Endothelial cell of umbilical vein (primary cell): ENCODE results near the gene GIPC1. TPM values are rescaled to one million over a fixed set of nuclear protein-coding genes. Genes with fewer than 3 reads are reported as not detected.

Experiments
- BruUV-seq: library from RNA; stranded (reverse); fragments of 400-500 nt; replicated peaks from 2 replicates; lab custom pipeline; 2021; lab: Mats Ljungman, UMichigan
- CTCF ChIA-PET: fragments of 300-600, 350-600 bp; sonication (Branson Sonifier 250); formaldehyde crosslinking; loops from one replicate; lab custom pipeline; 2021; ENCODE audit warnings: antibody characterized with exemption, inconsistent platforms; lab: Charles Lee
- POLR2A ChIA-PET: fragments of 300-600, 350-600 bp; sonication (Branson Sonifier 250); formaldehyde crosslinking; loops from one replicate; lab custom pipeline; 2021; ENCODE audit warnings: antibody characterized with exemption, inconsistent platforms; lab: Charles Lee
- DNase-seq: peaks from one replicate; pipeline ENCODE4 v3.0.0-alpha.2; 2011; ENCODE audit warnings: low read depth, low spot score
- FAIRE-seq: peaks from 2 replicates; lab custom pipeline; 2011; peaks lifted over from hg19 to GRCh38; lab: Jason Lieb, UNC
- H2AFZ ChIP-seq: 2 replicates; pipeline ENCODE4 v1.6.0; 2012; ENCODE audit warnings: low read depth, low read length, control low read depth, inconsistent platforms
- H3K27ac ChIP-seq: 2 replicates; pipeline ENCODE4 v1.5.1; 2011; ENCODE audit warnings: low read depth, mild to moderate bottlenecking, control low read depth, low read length, moderate library complexity; ENCODE audit not compliant: insufficient read depth
- H3K27me3 ChIP-seq, 2 experiments: 2 replicates each; pipeline versions ENCODE4 v1.6.0 to v1.6.1; 2011; ENCODE audit warnings: low read length in 2 of 2, mixed read lengths in 1 of 2; ENCODE audit not compliant: control insufficient read depth in 2 of 2, insufficient read depth in 2 of 2
- H3K36me3 ChIP-seq, 2 experiments: 2 replicates in 1 of 2; 3 replicates in 1 of 2; pipeline ENCODE4 v1.5.1; 2011; ENCODE audit warnings: low read length in 2 of 2, mild to moderate bottlenecking in 1 of 2, moderate library complexity in 1 of 2; ENCODE audit not compliant: control insufficient read depth in 2 of 2, insufficient read depth in 2 of 2; ENCODE audit errors: extremely low read depth in 1 of 2
- H3K4me1 ChIP-seq: 3 replicates; pipeline ENCODE4 v1.5.1; 2011; ENCODE audit warnings: mild to moderate bottlenecking, low read length; ENCODE audit not compliant: control insufficient read depth, insufficient read depth; ENCODE audit errors: extremely low read depth
- H3K4me2 ChIP-seq: 2 replicates; pipeline ENCODE4 v1.6.1; 2011; ENCODE audit warnings: low read length, control low read depth, mixed read lengths; ENCODE audit not compliant: insufficient read depth
- H3K4me3 ChIP-seq, 3 experiments: fragments of 200-600 bp in 1 of 3; sonication (generic), shearing (Covaris generic) in 1 of 3; replicated peaks in 1 of 3; 2 replicates each; pipeline ENCODE4 v1.5.1; 2011 to 2016; ENCODE audit warnings: control low read depth in 3 of 3, low read length in 3 of 3, mild to moderate bottlenecking in 2 of 3, inconsistent platforms in 1 of 3, low read depth in 1 of 3, moderate library complexity in 1 of 3; ENCODE audit not compliant: insufficient read depth in 1 of 3
- H3K79me2 ChIP-seq: 2 replicates; pipeline ENCODE4 v1.6.0; 2012; ENCODE audit warnings: low read length, inconsistent platforms; ENCODE audit not compliant: control insufficient read depth, insufficient read depth
- H3K9ac ChIP-seq: replicated peaks from 2 replicates; pipeline ENCODE3; 2011; ENCODE audit warnings: low read length, control low read depth; ENCODE audit not compliant: insufficient read depth; ENCODE audit errors: extremely low read depth
- H3K9me1 ChIP-seq: replicated peaks from 3 replicates; pipeline ENCODE4 v1.6.0; 2011; ENCODE audit warnings: mild to moderate bottlenecking, low read length; ENCODE audit not compliant: control insufficient read depth, insufficient read depth; ENCODE audit errors: extremely low read depth
- H3K9me3 ChIP-seq: replicated peaks from 2 replicates; pipeline ENCODE4 v1.5.1; 2012; ENCODE audit warnings: low read length, inconsistent platforms; ENCODE audit not compliant: control insufficient read depth, insufficient read depth
- H4K20me1 ChIP-seq: replicated peaks from 2 replicates; pipeline ENCODE3; 2011; ENCODE audit warnings: mild to moderate bottlenecking, low read length; ENCODE audit not compliant: control insufficient read depth, insufficient read depth; ENCODE audit errors: extremely low read depth
- CTCF ChIP-seq, 2 donors: IDR thresholded peaks; 1 replicate in 1 of 2; 2 replicates in 1 of 2; pipeline ENCODE4 v1.5.1; 2011; ENCODE audit warnings: low read length in 2 of 2, mild to moderate bottlenecking in 2 of 2, moderate library complexity in 2 of 2, control low read depth in 1 of 2, inconsistent platforms in 1 of 2, low read depth in 1 of 2; ENCODE audit not compliant: insufficient read depth in 1 of 2; ENCODE audit errors: extremely low read depth in 1 of 2
- EZH2 ChIP-seq: IDR thresholded peaks from 2 replicates; pipeline ENCODE4 v1.6.1; 2012; ENCODE audit warnings: borderline replicate concordance, low read depth, mild to moderate bottlenecking, moderate library complexity, low read length, inconsistent platforms; ENCODE audit not compliant: severe bottlenecking
- FOS ChIP-seq: IDR thresholded peaks from 2 replicates; pipeline ENCODE4 v1.6.1; 2011; ENCODE audit warnings: mild to moderate bottlenecking, low read length, moderate library complexity, borderline replicate concordance; ENCODE audit not compliant: insufficient read depth
- GATA2 ChIP-seq: IDR thresholded peaks from 2 replicates; pipeline ENCODE4 v1.7.0; 2011; ENCODE audit warnings: low read depth, mild to moderate bottlenecking, moderate library complexity, mixed read lengths, low read length; ENCODE audit not compliant: insufficient read length, insufficient read depth
- JUN ChIP-seq: IDR thresholded peaks from 2 replicates; pipeline ENCODE4 v1.6.1; 2011; ENCODE audit warnings: borderline replicate concordance, low read depth; ENCODE audit not compliant: insufficient read length, insufficient read depth
- MAX ChIP-seq: IDR thresholded peaks from 2 replicates; pipeline ENCODE4 v1.6.1; 2011; ENCODE audit not compliant: insufficient read depth, insufficient read length
- MYC ChIP-seq: IDR thresholded peaks from one replicate; pipeline ENCODE4 v1.6.1; 2011; ENCODE audit warnings: mild to moderate bottlenecking, low read depth, low read length
- POLR2A ChIP-seq: IDR thresholded peaks from 2 replicates; pipeline ENCODE4 v1.6.1; 2012; ENCODE audit warnings: low read depth, mild to moderate bottlenecking, control low read depth, low read length
- POLR2AphosphoS5 ChIP-seq: IDR thresholded peaks from 2 replicates; pipeline ENCODE4 v1.6.1; 2012; ENCODE audit warnings: low read depth, mild to moderate bottlenecking, control low read depth, low read length, moderate library complexity; ENCODE audit not compliant: insufficient read depth
- dilution Hi-C: fragments of 300-500 bp; cut with MboI; formaldehyde crosslinking; loops from one replicate; pipeline ENCODE4 v1.15.0; 2019; ENCODE audit warnings: low sequenced_read_pairs; ENCODE audit not compliant: extremely low pct_ligation_motif_present
- intact Hi-C: fragments of 100-400 bp; cut with micrococcal nuclease; formaldehyde crosslinking; loops from one replicate; pipeline ENCODE4 v1.10.0; 2022
- polyA plus RNA-seq, 4 experiments: library from polyadenylated mRNA; depleted of rRNA in 3 of 4; stranded (reverse) in 3 of 4; unstranded in 1 of 4; fragments of >200 nt; gene quantifications; 2 replicates each; pipeline versions ENCODE4 v1.2.1 to v1.2.3, GENCODE V29; 2011 to 2012; ENCODE audit warnings: missing spikeins in 1 of 4
- total RNA-seq: library from RNA; stranded (reverse); gene quantifications from 2 replicates; pipeline ENCODE4 v1.2.3, GENCODE V29; 2021

Gene GIPC1
- total and polyA plus RNA-seq, 2 donors (not counting 3 experiments of a cell fraction or from before 2014, with no cell fraction given), result 108 to 141 TPM

- TF ChIP-seq POLR2AphosphoS5 (no peak), MYC (no peak), EZH2 (no peak), POLR2A (no peak), CTCF (IDR thresholded peaks at IDR 0.05; ENCODE audit: extremely low read depth in 1 of 2, insufficient read depth in 1 of 2, low read depth in 1 of 2, low read length in 2 of 2) (no peak), FOS (no peak), JUN (no peak), GATA2 (no peak), MAX (no peak)
- Histone ChIP-seq H3K36me3 (no peaks in the 10 kb centered on the region), H3K4me3 (no peak overlapping the region), H3K27me3 (peaks cover 0 to 2% of the 10 kb centered on the region in 2 experiments), H3K4me1 (peaks cover 22% of the 10 kb centered on the region), H4K20me1 (no peaks in the 10 kb centered on the region), H3K9me1 (no peaks in the 10 kb centered on the region), H3K79me2 (peaks cover 24% of the 10 kb centered on the region), H3K4me2 (no peak overlapping the region), H3K9ac (no peak overlapping the region), H3K9me3 (no peaks in the 10 kb centered on the region), H2AFZ (no peak overlapping the region), H3K27ac (no peak overlapping the region)
- CTCF ChIA-PET, result interaction anchor here (1.1 to 2.6 kb wide), 5 partner anchors 10 to 47 kb away, joined by 3 to 23 read pairs (median 6); no protein-coding TSS in a partner anchor
- dilution Hi-C loops, result no loop called here
- no TSS peak for BruUV-seq
- intact Hi-C loops, result no loop called here
- POLR2A ChIA-PET, result no interaction called here
- no peak for FAIRE-seq
- no peak for DNase-seq
Measured at GRCh38 chr19:14430712-14431111, 65.2 kb downstream of the GIPC1 start.
